HG03175 (cell line): Measurements from ENCODE around the gene HELZ2.

Source experiments
- ATAC-seq: cut with Tn5 transposase; IDR thresholded peaks from one replicate; pipeline ENCODE4 v1.9.1; 2021; ENCODE audit warnings: mild to moderate bottlenecking, moderate library complexity; ENCODE audit not compliant: unreplicated experiment

Gene HELZ2

GRCh38 chr20:63598479-63599395, 24.7 kb upstream of the HELZ2 start:
- no peak for ATAC-seq

GRCh38 chr20:63597651-63598478, 23.8 kb upstream of the HELZ2 start:
- no peak for ATAC-seq

- no peak for ATAC-seq
These were observed 22.4 kb upstream of the HELZ2 start for GRCh38 chr20:63596423-63596822.

- no peak for ATAC-seq
These were observed 21.5 kb upstream of the HELZ2 start for GRCh38 chr20:63595416-63596127.

- ATAC-seq: no peak
These were observed 20.1 kb upstream of the HELZ2 start for GRCh38 chr20:63594043-63594561.

- no peak for ATAC-seq
These were observed 18.6 kb upstream of the HELZ2 start for GRCh38 chr20:63592661-63593060.

GRCh38 chr20:63591786-63592355, 17.8 kb upstream of the HELZ2 start:
- no peak for ATAC-seq

GRCh38 chr20:63591147-63591533, 17.1 kb upstream of the HELZ2 start:
- no peak for ATAC-seq

- ATAC-seq: no peak
These were observed 16.4 kb upstream of the HELZ2 start for GRCh38 chr20:63590218-63591146.

GRCh38 chr20:63589261-63590217, 15.5 kb upstream of the HELZ2 start:
- no peak for ATAC-seq

GRCh38 chr20:63588641-63589041, 14.6 kb upstream of the HELZ2 start:
- no peak for ATAC-seq

GRCh38 chr20:63587776-63588591, 13.9 kb upstream of the HELZ2 start:
- no peak for ATAC-seq

- no peak for ATAC-seq
These were observed 13.2 kb upstream of the HELZ2 start for GRCh38 chr20:63587256-63587655.

GRCh38 chr20:63586797-63587196, 12.8 kb upstream of the HELZ2 start:
- ATAC-seq: no peak

GRCh38 chr20:63585616-63586565, 11.9 kb upstream of the HELZ2 start:
- no peak for ATAC-seq

- no peak for ATAC-seq
These were observed 8.5 kb upstream of the HELZ2 start for GRCh38 chr20:63582382-63583063.
